OCI-LY1 (cell line): ENCODE measurements around the gene PTPRN2.

ENCODE experiments used
- EZH2 ChIP-seq: fragments of 200-600 bp; sonication (generic), shearing (Covaris generic); IDR thresholded peaks from 2 replicates; pipeline ENCODE4 v1.8.0; 2017; ENCODE audit warnings: borderline replicate concordance, mixed run types, mild to moderate bottlenecking, antibody characterized with exemption, low read length, moderate library complexity, mixed read lengths
- TF ChIP-seq, protein P1 (sequence below): fragments of 200-600 bp; sonication (generic), shearing (Covaris generic); IDR thresholded peaks from 2 replicates; pipeline ENCODE4 v1.5.1; 2017; ENCODE audit warnings: mild to moderate bottlenecking, antibody characterized with exemption, low read length, moderate library complexity, mixed read lengths

DNA sequence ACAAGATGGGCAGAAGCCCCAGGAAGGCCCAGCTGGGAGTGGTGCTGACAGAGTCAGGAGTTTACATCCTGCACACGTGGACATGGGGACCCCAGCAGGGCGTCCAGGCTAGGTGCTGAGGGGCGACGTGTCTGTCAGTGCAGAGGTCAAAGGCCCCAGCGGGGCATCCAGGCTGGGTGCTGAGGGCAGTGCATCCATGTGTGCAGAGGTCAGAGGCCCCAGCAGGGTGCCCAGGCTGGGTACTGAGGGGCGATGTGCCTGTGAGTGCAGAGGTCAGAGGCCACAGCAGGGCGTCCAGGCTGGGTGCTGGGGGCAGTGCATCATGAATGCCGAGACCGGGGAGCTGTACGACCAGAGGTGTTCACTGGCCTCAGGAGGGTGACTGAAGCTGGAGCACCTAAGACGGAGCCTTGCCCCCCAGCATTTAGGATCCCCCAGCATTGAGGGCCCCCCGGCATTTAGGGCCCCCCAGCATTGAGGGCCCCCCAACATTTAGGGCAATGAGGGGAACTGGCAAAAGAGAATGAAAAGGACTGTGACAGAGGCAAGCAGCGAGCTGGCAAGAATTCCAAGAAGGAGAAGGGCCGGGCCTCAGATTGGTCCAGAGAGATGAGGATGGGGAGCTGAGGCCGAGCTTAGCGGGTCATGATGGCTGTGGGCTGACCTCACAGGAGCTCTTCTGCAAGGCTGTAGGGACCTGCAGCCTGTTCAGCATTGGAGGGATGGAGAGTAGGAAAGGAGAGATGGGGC is 474.9 kb downstream of the PTPRN2 start:
- TF ChIP-seq, protein P1, sequence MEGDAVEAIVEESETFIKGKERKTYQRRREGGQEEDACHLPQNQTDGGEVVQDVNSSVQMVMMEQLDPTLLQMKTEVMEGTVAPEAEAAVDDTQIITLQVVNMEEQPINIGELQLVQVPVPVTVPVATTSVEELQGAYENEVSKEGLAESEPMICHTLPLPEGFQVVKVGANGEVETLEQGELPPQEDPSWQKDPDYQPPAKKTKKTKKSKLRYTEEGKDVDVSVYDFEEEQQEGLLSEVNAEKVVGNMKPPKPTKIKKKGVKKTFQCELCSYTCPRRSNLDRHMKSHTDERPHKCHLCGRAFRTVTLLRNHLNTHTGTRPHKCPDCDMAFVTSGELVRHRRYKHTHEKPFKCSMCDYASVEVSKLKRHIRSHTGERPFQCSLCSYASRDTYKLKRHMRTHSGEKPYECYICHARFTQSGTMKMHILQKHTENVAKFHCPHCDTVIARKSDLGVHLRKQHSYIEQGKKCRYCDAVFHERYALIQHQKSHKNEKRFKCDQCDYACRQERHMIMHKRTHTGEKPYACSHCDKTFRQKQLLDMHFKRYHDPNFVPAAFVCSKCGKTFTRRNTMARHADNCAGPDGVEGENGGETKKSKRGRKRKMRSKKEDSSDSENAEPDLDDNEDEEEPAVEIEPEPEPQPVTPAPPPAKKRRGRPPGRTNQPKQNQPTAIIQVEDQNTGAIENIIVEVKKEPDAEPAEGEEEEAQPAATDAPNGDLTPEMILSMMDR = no peak
- no peak for TF ChIP-seq EZH2
